SU-DHL-6 (cell line): ENCODE measurements around the gene ARMC12.

ENCODE experiments used
- EZH2phosphoT487 ChIP-seq: fragments of 200-600 bp; sonication (generic), shearing (Covaris generic); conservative IDR thresholded peaks from 2 replicates; pipeline ENCODE4 v1.6.1; 2018; ENCODE audit warnings: mild to moderate bottlenecking, antibody characterized with exemption, low read length, moderate library complexity, mixed read lengths
- TF ChIP-seq, protein P1 (sequence below): fragments of 200-600 bp; sonication (generic); IDR thresholded peaks from one replicate; pipeline ENCODE4 v1.5.1; 2017; ENCODE audit warnings: antibody characterized with exemption, mild to moderate bottlenecking, low read length, moderate library complexity; ENCODE audit not compliant: insufficient read depth, poor library complexity, severe bottlenecking

- TF ChIP-seq, protein P1, sequence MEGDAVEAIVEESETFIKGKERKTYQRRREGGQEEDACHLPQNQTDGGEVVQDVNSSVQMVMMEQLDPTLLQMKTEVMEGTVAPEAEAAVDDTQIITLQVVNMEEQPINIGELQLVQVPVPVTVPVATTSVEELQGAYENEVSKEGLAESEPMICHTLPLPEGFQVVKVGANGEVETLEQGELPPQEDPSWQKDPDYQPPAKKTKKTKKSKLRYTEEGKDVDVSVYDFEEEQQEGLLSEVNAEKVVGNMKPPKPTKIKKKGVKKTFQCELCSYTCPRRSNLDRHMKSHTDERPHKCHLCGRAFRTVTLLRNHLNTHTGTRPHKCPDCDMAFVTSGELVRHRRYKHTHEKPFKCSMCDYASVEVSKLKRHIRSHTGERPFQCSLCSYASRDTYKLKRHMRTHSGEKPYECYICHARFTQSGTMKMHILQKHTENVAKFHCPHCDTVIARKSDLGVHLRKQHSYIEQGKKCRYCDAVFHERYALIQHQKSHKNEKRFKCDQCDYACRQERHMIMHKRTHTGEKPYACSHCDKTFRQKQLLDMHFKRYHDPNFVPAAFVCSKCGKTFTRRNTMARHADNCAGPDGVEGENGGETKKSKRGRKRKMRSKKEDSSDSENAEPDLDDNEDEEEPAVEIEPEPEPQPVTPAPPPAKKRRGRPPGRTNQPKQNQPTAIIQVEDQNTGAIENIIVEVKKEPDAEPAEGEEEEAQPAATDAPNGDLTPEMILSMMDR = no peak
- no peak for TF ChIP-seq EZH2phosphoT487
These were observed 22.6 kb downstream of the ARMC12 start for GRCh38 chr6:35759426-35759825.
